Measurements from ENCODE around the gene RNF220.

GRCh38 chr1:44447051-44447810 lies 42.2 kb downstream of the RNF220 start:
- no peak for TF ChIP-seq CTCF (IDR thresholded peaks at IDR 0.05)
- TF ChIP-seq EP300 (IDR thresholded peaks at IDR 0.05) = no peak
- TF ChIP-seq POLR2AphosphoS5 (IDR thresholded peaks at IDR 0.05) = no peak
